ENCODE data around the gene C8B. TPM values are rescaled to one million over a fixed set of nuclear protein-coding genes. Genes with fewer than 3 reads are reported as not detected.

The C8B gene
- total and polyA plus RNA-seq, 2 experiments from 2014 or later, result not detected

DNA sequence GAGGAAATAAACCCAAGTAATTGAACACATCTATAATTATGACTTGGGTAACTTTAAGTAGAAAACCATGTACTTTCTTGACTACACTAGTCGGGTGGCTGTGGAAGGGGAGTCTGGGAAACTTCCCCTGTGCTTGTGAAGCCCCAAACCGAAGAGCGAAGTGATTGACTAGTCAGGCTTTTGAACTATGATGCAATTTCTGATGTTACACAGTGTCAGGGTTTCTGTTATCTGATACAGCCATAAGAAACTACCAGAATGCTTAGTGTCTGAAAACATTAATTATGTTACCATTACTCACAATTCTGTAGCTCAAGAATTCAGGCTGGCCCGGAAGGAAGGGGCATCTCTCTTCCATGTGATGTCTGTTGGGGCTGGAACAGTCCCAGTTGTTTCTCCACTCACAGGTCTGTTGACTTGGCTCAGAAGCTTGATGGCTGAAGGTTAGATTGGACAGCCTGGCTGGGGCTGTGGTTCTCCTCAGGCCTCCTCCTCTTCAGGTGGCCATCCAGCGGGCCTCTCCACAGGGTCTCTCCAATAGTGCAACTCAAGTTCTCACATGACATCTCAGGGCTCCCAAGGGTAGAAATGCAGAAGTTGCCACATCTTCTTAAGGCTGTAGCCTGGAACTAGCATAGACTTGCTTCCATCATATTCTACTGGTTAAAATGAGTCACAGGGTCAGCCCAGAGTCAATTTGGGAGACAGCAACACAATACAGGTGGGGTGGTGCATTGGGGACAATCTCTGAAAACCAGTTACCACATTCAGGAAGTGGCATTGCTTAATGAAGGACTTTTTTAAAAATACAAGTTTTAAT lies 8.3 kb upstream of the C8B start (continued):
- TF ChIP-seq, protein P1, sequence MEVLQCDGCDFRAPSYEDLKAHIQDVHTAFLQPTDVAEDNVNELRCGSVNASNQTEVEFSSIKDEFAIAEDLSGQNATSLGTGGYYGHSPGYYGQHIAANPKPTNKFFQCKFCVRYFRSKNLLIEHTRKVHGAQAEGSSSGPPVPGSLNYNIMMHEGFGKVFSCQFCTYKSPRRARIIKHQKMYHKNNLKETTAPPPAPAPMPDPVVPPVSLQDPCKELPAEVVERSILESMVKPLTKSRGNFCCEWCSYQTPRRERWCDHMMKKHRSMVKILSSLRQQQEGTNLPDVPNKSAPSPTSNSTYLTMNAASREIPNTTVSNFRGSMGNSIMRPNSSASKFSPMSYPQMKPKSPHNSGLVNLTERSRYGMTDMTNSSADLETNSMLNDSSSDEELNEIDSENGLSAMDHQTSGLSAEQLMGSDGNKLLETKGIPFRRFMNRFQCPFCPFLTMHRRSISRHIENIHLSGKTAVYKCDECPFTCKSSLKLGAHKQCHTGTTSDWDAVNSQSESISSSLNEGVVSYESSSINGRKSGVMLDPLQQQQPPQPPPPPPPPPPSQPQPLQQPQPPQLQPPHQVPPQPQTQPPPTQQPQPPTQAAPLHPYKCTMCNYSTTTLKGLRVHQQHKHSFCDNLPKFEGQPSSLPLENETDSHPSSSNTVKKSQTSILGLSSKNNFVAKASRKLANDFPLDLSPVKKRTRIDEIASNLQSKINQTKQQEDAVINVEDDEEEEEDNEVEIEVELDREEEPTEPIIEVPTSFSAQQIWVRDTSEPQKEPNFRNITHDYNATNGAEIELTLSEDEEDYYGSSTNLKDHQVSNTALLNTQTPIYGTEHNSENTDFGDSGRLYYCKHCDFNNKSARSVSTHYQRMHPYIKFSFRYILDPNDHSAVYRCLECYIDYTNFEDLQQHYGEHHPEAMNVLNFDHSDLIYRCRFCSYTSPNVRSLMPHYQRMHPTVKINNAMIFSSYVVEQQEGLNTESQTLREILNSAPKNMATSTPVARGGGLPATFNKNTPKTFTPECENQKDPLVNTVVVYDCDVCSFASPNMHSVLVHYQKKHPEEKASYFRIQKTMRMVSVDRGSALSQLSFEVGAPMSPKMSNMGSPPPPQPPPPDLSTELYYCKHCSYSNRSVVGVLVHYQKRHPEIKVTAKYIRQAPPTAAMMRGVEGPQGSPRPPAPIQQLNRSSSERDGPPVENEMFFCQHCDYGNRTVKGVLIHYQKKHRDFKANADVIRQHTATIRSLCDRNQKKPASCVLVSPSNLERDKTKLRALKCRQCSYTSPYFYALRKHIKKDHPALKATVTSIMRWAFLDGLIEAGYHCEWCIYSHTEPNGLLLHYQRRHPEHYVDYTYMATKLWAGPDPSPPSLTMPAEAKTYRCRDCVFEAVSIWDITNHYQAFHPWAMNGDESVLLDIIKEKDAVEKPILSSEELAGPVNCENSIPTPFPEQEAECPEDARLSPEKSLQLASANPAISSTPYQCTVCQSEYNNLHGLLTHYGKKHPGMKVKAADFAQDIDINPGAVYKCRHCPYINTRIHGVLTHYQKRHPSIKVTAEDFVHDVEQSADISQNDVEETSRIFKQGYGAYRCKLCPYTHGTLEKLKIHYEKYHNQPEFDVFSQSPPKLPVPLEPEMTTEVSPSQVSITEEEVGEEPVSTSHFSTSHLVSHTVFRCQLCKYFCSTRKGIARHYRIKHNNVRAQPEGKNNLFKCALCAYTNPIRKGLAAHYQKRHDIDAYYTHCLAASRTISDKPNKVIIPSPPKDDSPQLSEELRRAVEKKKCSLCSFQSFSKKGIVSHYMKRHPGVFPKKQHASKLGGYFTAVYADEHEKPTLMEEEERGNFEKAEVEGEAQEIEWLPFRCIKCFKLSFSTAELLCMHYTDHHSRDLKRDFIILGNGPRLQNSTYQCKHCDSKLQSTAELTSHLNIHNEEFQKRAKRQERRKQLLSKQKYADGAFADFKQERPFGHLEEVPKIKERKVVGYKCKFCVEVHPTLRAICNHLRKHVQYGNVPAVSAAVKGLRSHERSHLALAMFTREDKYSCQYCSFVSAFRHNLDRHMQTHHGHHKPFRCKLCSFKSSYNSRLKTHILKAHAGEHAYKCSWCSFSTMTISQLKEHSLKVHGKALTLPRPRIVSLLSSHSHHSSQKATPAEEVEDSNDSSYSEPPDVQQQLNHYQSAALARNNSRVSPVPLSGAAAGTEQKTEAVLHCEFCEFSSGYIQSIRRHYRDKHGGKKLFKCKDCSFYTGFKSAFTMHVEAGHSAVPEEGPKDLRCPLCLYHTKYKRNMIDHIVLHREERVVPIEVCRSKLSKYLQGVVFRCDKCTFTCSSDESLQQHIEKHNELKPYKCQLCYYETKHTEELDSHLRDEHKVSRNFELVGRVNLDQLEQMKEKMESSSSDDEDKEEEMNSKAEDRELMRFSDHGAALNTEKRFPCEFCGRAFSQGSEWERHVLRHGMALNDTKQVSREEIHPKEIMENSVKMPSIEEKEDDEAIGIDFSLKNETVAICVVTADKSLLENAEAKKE (CRISPR knock-in tag; IDR thresholded peaks at IDR 0.05), result no peak
- TF ChIP-seq CTCF (conservative IDR thresholded peaks at IDR 0.05; ENCODE audit: low read depth in 2 of 2) (no peak), CREB1 (CRISPR knock-in tag; IDR thresholded peaks at IDR 0.05; ENCODE audit: low read depth) (no peak), ZNF331 (CRISPR knock-in tag; IDR thresholded peaks at IDR 0.05; ENCODE audit: low read depth) (no peak), JUNB (IDR thresholded peaks at IDR 0.05; ENCODE audit: unreplicated experiment) (no peak), EZH2 (IDR thresholded peaks at IDR 0.05; ENCODE audit: low read depth, unreplicated experiment) (no peak), EZH2phosphoT487 (IDR thresholded peaks at IDR 0.05; ENCODE audit: unreplicated experiment) (no peak)

Data from GM23338 (cell line).